Calu3 (cell line): ENCODE data around the gene ECI1. TPM values are rescaled to one million over a fixed set of nuclear protein-coding genes. Genes with fewer than 3 reads are reported as not detected.

Source experiments
- BruUV-seq: library from RNA; stranded (reverse); fragments of 400-500 nt; replicated peaks from 2 replicates; lab custom pipeline; 2021; lab: Mats Ljungman, UMichigan
- CTCF ChIA-PET: fragments of 300-600 bp; sonication (Branson Sonifier 250); formaldehyde crosslinking; loops from one replicate; lab custom pipeline; 2022; ENCODE audit warnings: antibody characterized with exemption; lab: Charles Lee
- DNase-seq: peaks from one replicate; pipeline ENCODE4 v3.0.0; 2022
- H3K27ac Mint-ChIP-seq: one replicate; pipeline ENCODE4 v1.8.0; 2022; ENCODE audit warnings: mixed read lengths; ENCODE audit not compliant: unreplicated experiment
- H3K27me3 Mint-ChIP-seq: one replicate; pipeline ENCODE4 v1.8.0; 2022; ENCODE audit warnings: mixed read lengths; ENCODE audit not compliant: unreplicated experiment
- H3K36me3 Mint-ChIP-seq: one replicate; pipeline ENCODE4 v1.8.0; 2022; ENCODE audit warnings: mild to moderate bottlenecking, moderate library complexity, mixed read lengths; ENCODE audit not compliant: insufficient read depth, unreplicated experiment
- H3K4me1 Mint-ChIP-seq: one replicate; pipeline ENCODE4 v1.8.0; 2022; ENCODE audit warnings: mild to moderate bottlenecking, low read depth, mixed read lengths; ENCODE audit not compliant: unreplicated experiment
- H3K4me3 Mint-ChIP-seq: one replicate; pipeline ENCODE4 v1.8.0; 2022; ENCODE audit warnings: mild to moderate bottlenecking, low read depth, moderate library complexity, mixed read lengths; ENCODE audit not compliant: unreplicated experiment
- H3K9me3 Mint-ChIP-seq: one replicate; pipeline ENCODE4 v1.8.0; 2022; ENCODE audit warnings: low read depth, mixed read lengths; ENCODE audit not compliant: unreplicated experiment
- intact Hi-C: fragments of 100-400 bp; cut with micrococcal nuclease; formaldehyde crosslinking; loops from one replicate; pipeline ENCODE4 v1.10.0; 2022; ENCODE audit not compliant: unreplicated experiment
- total RNA-seq: library from RNA; stranded (reverse); gene quantifications from 2 replicates; pipeline ENCODE4 v1.2.3, GENCODE V29; 2022
- TF ChIP-seq, protein P1 (sequence below): fragments of 200-600 bp; IDR thresholded peaks from one replicate; pipeline ENCODE4 v1.8.0; 2022; ENCODE audit warnings: antibody characterized with exemption; ENCODE audit not compliant: unreplicated experiment

Gene ECI1
- total RNA-seq, 1 experiment from 2014 or later, result 85.7 TPM

DNA sequence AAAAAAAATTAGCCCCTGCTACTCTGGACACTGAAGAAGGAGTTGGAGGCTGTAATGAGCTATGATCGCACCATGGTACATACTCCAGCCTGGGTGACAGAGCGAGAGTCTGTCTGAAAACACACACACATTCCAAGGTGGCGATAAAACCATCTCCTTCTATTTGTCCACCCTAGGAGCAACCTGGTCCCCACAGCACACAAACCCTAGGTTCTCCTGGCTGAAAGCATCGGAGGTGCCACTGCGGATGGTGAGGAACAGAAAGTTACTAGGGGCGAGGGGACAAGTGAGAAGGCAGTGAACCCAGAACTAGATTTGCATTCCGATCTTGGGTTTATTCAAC is 1.4 kb upstream of the ECI1 start:
- Mint-ChIP-seq H3K27ac (peak overlapping the region; percentile 88), H3K27me3 (no peaks in the 10 kb centered on the region), H3K9me3 (no peaks in the 10 kb centered on the region), H3K36me3 (peaks cover 95% of the 10 kb centered on the region), H3K4me3 (no peak overlapping the region), H3K4me1 (peaks cover 20% of the 10 kb centered on the region)
- CTCF ChIA-PET, result interaction anchor here (0.6 to 2.8 kb wide), 5 partner anchors 38 to 776 kb away, joined by 5 to 27 read pairs (median 8); partner anchors contain the start of genes PGP and TRAF7
- BruUV-seq, result no TSS peak
- intact Hi-C loops, result no loop called here
- no peak for DNase-seq
- TF ChIP-seq, protein P1, sequence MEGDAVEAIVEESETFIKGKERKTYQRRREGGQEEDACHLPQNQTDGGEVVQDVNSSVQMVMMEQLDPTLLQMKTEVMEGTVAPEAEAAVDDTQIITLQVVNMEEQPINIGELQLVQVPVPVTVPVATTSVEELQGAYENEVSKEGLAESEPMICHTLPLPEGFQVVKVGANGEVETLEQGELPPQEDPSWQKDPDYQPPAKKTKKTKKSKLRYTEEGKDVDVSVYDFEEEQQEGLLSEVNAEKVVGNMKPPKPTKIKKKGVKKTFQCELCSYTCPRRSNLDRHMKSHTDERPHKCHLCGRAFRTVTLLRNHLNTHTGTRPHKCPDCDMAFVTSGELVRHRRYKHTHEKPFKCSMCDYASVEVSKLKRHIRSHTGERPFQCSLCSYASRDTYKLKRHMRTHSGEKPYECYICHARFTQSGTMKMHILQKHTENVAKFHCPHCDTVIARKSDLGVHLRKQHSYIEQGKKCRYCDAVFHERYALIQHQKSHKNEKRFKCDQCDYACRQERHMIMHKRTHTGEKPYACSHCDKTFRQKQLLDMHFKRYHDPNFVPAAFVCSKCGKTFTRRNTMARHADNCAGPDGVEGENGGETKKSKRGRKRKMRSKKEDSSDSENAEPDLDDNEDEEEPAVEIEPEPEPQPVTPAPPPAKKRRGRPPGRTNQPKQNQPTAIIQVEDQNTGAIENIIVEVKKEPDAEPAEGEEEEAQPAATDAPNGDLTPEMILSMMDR, result no peak

DNA sequence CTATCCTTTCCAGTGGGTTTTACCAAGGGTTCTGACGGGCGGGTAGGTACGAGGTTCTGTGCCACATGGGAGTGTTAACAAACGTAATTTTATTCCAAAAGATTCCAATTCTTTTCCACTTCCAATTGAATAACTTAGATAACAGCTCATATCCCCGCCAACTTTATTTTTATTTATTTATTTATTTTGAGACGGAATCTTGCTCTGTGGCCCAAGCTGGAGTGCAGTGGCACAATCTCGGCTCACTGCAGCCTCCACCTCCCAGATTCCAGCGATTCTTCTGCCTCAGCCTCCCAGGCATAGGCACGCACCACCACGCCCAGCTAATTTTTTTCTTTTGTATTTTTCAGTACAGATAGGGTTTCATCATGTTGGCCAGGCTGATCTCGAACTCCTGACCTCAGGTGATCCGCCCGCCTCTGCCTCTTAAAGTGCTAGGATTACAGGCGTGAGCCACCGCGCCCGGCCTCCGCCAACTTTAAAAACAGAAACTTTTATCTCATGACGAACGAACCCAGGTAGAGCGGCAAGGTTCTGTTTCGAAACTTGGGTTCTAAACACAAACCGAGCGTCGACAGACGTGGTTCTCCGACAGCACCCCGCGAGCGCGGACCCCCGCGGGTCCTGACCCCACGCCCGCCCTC is 613 bp downstream of the ECI1 start:
- DNase-seq, result no peak
- Mint-ChIP-seq H3K9me3 (no peaks in the 10 kb centered on the region), H3K4me3 (peak overlapping the region; percentile 88), H3K4me1 (peaks cover 20% of the 10 kb centered on the region), H3K36me3 (peaks cover 81% of the 10 kb centered on the region), H3K27me3 (no peaks in the 10 kb centered on the region), H3K27ac (peak overlapping the region; percentile 91)
- intact Hi-C loops, result no loop called here
- TSS peak; percentile 80 for BruUV-seq
- TF ChIP-seq, protein P1, result no peak
- CTCF ChIA-PET, result interaction anchor here (0.6 to 2.8 kb wide), 9 partner anchors 8 to 520 kb away, joined by 3 to 27 read pairs (median 8); partner anchors contain the start of genes PGP and TRAF7

DNA sequence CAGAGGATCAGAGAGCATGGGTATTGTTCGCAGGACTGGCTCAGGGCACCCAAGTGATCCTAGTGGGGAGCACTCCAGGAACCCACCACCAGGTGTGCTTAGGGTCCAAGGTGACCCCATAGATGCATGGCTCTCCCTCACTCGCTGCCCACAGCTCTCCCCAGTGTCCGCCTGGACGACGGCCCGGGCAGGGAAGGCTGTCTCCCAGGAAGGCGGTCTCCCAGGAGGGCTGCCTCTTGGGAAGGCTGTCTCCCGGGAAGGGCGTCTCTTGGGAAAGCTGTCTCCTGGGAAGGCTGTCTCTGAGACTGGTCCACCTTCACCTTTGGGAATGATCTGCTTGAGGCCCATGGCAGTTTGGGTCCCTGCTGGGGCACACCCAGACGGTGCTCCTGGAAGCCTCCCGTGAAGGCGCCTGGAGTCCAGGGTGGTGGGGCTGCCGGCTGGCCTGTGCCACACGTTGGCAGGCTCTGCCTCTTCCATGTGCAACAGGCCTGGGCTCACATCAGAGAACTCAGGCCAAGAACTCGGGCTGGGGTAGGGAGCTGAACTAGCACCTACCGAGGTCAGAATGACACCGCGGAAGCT is 5.0 kb downstream of the ECI1 start:
- intact Hi-C loops, result no loop called here
- H3K4me1 Mint-ChIP-seq, result no peaks in the 10 kb centered on the region
- DNase-seq, result no peak
- TF ChIP-seq, protein P1, result no peak
- no peak overlapping the region for H3K4me3 Mint-ChIP-seq
- H3K36me3 Mint-ChIP-seq, result peaks cover 79% of the 10 kb centered on the region
- CTCF ChIA-PET, result no interaction called here
- H3K27ac Mint-ChIP-seq, result peak overlapping the region; percentile 22
- no TSS peak for BruUV-seq
- H3K27me3 Mint-ChIP-seq, result no peaks in the 10 kb centered on the region
- no peaks in the 10 kb centered on the region for H3K9me3 Mint-ChIP-seq

DNA sequence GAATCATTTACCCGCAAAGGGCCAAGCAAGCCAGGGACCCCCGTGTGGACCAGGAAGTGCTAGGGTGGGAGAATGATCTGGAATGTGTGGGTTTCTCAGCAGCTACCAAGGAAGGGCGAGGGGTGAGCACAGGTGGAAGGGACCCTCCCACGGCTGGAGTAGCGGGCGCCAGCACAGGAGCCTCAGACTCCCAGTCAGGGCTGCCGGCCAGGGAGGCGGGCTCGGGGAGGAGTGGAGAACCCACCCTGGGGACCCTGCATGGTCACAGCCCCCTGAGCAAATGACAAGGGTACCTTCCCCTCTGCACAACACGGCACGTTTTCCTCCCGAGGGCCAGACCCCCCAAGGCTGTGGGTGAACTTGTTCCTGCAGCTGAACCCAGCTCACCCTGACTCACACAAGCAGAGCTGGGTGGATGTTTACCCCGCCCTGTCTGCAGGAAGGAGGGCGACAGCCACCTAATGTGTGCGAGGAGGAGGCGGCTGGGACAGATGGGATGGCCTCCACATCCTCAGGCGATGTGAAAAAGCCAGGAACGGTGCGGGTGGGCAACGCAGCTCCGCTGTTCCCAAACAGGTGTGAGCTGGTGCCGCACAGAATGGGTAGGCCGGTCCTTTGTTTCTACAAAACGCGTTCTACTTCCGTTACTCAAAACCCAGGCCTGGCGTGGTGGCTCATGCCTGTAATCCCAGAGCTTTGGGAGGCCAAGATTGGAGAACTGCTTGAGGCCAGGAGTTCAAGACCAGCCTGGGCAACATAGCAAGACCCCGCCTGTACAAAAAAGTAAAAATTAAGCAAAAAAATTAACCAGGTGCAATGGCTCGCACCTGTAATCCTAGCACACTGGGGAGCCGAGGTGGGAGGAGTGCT is 6.2 kb downstream of the ECI1 start:
- intact Hi-C loops, result no loop called here
- CTCF ChIA-PET, result no interaction called here

More for the DNA sequence above, 6.2 kb downstream of the ECI1 start:
- H3K36me3 Mint-ChIP-seq, result peaks cover 72% of the 10 kb centered on the region
- no peak for DNase-seq
- TF ChIP-seq, protein P1, result no peak
- H3K27me3 Mint-ChIP-seq, result no peaks in the 10 kb centered on the region
- BruUV-seq, result no TSS peak
- H3K27ac Mint-ChIP-seq, result no peak overlapping the region
- H3K4me3 Mint-ChIP-seq, result no peak overlapping the region
- H3K9me3 Mint-ChIP-seq, result no peaks in the 10 kb centered on the region
- no peaks in the 10 kb centered on the region for H3K4me1 Mint-ChIP-seq
